Epithelial cell of proximal tubule (primary cell): ENCODE data around the gene STAT5A. TPM values are rescaled to one million over a fixed set of nuclear protein-coding genes. Genes with fewer than 3 reads are reported as not detected.
"Not testable (repeated sequence)": the region's sequence is repeated elsewhere in the genome, so short reads cannot be mapped to it uniquely, and the experiment has no call there.

Experiments used
- DNase-seq: peaks from one replicate; pipeline ENCODE4 v3.0.0-alpha.2; 2011; ENCODE audit warnings: low read depth
- H3K4me3 ChIP-seq: 2 replicates; pipeline ENCODE4 v1.5.1; 2011; ENCODE audit warnings: low read depth, mild to moderate bottlenecking, low read length
- total RNA-seq: library from RNA; depleted of rRNA; stranded (reverse); fragments of >200 nt; gene quantifications from 2 replicates; pipeline ENCODE4 v1.2.3, GENCODE V29; 2015
- TF ChIP-seq, protein P1 (sequence below): conservative IDR thresholded peaks from 2 replicates; pipeline ENCODE4 v1.5.1; 2012; ENCODE audit warnings: low read depth, mild to moderate bottlenecking, low read length

The STAT5A gene
- total RNA-seq, 1 donor from 2014 or later, result 11.3 TPM

DNA sequence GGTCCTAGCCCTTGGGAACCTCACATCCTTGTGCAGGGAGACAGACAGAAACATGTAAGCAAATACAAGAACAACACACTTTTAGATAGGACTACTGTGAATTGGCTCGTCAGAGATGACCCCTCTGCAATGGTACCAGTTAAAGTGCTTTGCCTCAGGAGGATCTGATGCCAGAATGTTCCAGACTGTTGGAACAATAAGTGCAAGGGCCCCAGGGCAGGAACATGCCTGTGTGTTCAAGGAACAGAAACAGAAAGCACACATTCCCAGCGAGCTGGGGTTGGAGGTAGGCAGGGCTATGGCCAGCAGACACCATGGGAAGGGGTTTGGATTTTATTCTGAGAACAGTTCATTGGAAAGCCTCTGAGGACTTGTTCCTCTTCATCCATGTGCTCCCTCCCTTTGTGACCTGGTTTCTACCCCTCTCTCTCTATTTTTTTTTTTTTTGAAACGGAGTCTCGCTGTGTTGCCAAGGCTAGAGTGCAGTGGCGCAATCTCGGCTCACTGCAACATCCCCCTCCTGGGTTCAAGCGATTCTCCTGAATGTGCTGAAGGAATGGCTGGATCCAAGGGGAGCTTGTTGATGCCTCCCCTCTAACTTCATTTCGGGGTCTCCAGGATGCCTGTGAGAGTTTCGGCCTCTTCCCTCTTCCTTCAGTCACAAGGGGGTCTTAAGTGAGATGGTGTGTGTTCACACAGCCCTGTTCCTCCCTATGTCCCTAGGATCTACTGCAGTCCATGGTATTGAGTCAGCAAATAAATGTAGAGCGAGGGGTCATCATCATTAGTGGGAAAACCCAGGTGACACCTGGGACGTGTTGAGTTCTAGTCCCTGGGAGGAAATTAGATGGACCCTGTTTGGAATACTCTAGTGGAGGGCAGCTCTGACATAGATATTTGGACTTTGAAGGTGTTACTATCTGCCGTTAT lies 6.4 kb downstream of the STAT5A start:
- TF ChIP-seq, protein P1, sequence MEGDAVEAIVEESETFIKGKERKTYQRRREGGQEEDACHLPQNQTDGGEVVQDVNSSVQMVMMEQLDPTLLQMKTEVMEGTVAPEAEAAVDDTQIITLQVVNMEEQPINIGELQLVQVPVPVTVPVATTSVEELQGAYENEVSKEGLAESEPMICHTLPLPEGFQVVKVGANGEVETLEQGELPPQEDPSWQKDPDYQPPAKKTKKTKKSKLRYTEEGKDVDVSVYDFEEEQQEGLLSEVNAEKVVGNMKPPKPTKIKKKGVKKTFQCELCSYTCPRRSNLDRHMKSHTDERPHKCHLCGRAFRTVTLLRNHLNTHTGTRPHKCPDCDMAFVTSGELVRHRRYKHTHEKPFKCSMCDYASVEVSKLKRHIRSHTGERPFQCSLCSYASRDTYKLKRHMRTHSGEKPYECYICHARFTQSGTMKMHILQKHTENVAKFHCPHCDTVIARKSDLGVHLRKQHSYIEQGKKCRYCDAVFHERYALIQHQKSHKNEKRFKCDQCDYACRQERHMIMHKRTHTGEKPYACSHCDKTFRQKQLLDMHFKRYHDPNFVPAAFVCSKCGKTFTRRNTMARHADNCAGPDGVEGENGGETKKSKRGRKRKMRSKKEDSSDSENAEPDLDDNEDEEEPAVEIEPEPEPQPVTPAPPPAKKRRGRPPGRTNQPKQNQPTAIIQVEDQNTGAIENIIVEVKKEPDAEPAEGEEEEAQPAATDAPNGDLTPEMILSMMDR, result no peak
- H3K4me3 ChIP-seq, result no peak overlapping the region
- DNase-seq, result no peak

- DNase-seq, result no peak
- H3K4me3 ChIP-seq, result no peak overlapping the region
- TF ChIP-seq, protein P1, result no peak
Measured at GRCh38 chr17:42296012-42296411, 7.7 kb downstream of the STAT5A start.

DNA sequence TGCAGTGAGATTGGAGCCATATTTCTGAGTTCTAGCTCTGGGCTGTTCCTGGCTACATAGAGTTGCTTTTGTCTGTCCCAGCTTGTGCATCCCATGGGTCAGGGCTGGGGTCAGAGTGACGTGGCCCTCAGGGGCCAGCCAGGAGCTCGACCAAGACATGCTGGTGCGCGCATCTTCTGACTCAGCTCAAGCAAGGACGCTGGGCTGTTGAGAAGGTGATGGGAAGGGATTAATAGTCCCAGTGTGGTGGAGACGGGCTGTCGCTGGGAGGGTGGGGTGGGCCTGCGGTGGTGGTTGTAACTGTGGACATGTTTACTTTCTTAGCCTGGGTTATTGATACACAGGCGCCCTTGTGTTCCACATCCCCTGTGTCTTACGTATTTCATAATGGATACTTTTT lies 9.5 kb downstream of the STAT5A start:
- not testable (repeated sequence) for DNase-seq, H3K4me3 ChIP-seq

- not testable (repeated sequence) for DNase-seq, H3K4me3 ChIP-seq
Measured at GRCh38 chr17:42299361-42299760, 11.1 kb downstream of the STAT5A start.

- not testable (repeated sequence) for DNase-seq, H3K4me3 ChIP-seq
Measured at GRCh38 chr17:42299913-42300312, 11.6 kb downstream of the STAT5A start.

GRCh38 chr17:42301022-42301421 lies 12.7 kb downstream of the STAT5A start:
- TF ChIP-seq, protein P1, result no peak

DNA sequence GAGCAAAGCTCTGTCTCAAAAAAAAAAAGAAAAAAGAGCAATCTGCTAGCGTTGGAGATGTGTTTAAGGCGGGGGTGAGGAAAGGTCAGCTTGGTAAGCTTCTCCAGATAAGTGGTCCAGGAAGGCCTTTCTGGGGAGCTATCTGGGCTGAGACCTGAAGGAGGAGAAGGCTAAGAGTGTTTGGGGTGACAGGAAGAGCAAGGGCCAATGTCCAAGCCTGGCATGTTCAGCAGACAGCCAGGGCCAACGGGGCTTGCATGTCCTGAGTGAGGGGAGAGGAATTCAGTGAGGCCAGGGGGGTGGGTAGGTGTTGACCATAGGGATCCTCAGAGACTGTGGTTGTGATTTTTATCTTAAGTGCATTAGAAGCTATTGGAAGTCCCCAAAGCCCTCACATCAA lies 15.4 kb downstream of the STAT5A start:
- no peak overlapping the region for H3K4me3 ChIP-seq
- TF ChIP-seq, protein P1, result no peak
- DNase-seq, result no peak

More at GRCh38 chr17:42301022-42301421, 12.7 kb downstream of the STAT5A start:
- DNase-seq, result no peak
- H3K4me3 ChIP-seq, result no peak overlapping the region

DNA sequence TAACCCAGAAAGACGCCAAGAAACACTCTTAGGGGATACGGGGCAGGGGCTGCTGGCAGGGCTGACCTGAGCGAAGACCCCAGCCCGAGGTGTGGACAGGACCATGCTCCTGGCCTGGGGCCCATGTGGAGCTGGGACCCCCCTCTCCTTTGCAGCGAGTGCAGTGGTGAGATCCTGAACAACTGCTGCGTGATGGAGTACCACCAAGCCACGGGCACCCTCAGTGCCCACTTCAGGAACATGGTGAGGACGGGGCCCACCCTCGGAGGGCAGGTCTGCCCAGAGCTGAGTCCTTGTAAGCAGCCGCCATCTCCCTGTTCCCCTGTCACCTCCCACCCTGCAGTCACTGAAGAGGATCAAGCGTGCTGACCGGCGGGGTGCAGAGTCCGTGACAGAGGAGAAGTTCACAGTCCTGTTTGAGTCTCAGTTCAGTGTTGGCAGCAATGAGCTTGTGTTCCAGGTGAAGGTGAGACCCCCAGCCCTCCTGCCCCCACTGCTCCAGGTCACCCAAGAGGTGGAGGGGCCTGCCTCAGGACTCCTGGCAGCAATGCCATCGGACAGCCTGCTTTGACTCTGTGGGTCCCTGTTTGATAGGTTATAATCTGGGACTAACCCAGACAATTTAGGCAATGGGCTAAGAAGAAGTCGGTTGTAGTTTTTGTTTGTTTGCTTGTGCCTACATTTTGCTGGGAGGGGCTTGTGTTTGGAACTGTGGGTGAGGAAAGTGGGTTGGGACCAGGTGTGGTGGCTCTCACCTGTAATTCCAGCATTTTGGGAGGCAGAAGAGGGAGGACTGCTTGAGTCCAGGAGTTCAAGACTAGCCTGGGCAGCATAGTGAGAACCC lies 16.1 kb downstream of the STAT5A start:
- TF ChIP-seq, protein P1, result no peak
- no peak overlapping the region for H3K4me3 ChIP-seq
- no peak for DNase-seq

- not testable (repeated sequence) for DNase-seq, H3K4me3 ChIP-seq
Measured at GRCh38 chr17:42305031-42305330, 16.7 kb downstream of the STAT5A start.
